ENCODE results near the gene VPS41.

Gene VPS41

GRCh38 chr7:38728145-38728544 is 180.8 kb downstream of the VPS41 start:
- no peak for DNase-seq (ENCODE audit: low spot score)

- no peak for DNase-seq (ENCODE audit: low spot score)
Observed at GRCh38 chr7:38727184-38727940, 181.6 kb downstream of the VPS41 start.

- no peak for DNase-seq (ENCODE audit: low spot score)
Observed at GRCh38 chr7:38723327-38723726, 185.7 kb downstream of the VPS41 start.

GRCh38 chr7:38716397-38716796 is 192.6 kb downstream of the VPS41 start:
- no peak for DNase-seq (ENCODE audit: low spot score)

GRCh38 chr7:38709123-38709522 is 199.9 kb downstream of the VPS41 start:
- no peak for DNase-seq (ENCODE audit: low spot score)

GRCh38 chr7:38704751-38705150 is 204.2 kb downstream of the VPS41 start:
- no peak for DNase-seq (ENCODE audit: low spot score)

GRCh38 chr7:38704041-38704547 is 204.9 kb downstream of the VPS41 start:
- no peak for DNase-seq (ENCODE audit: low spot score)

GRCh38 chr7:38703093-38703492 is 205.9 kb downstream of the VPS41 start:
- no peak for DNase-seq (ENCODE audit: low spot score)

- DNase-seq (ENCODE audit: low spot score): no peak
Observed at GRCh38 chr7:38702002-38702535, 206.9 kb downstream of the VPS41 start.

GRCh38 chr7:38700116-38700515 is 208.9 kb downstream of the VPS41 start:
- DNase-seq (ENCODE audit: low spot score): no peak

- no peak for DNase-seq (ENCODE audit: low spot score)
Observed at GRCh38 chr7:38699471-38699870, 209.5 kb downstream of the VPS41 start.

- no peak for DNase-seq (ENCODE audit: low spot score)
Observed at GRCh38 chr7:38694326-38694725, 214.7 kb downstream of the VPS41 start.

GRCh38 chr7:38686888-38687287 is 222.1 kb downstream of the VPS41 start:
- no peak for DNase-seq (ENCODE audit: low spot score)

- DNase-seq (ENCODE audit: low spot score): no peak
Observed at GRCh38 chr7:38685851-38686250, 223.1 kb downstream of the VPS41 start.

- DNase-seq (ENCODE audit: low spot score): no peak
Observed at GRCh38 chr7:38682606-38683005, 226.4 kb downstream of the VPS41 start.

- DNase-seq (ENCODE audit: low spot score): no peak
Observed at GRCh38 chr7:38681882-38682281, 227.1 kb downstream of the VPS41 start.

GRCh38 chr7:38679419-38679818 is 229.6 kb downstream of the VPS41 start:
- no peak for DNase-seq (ENCODE audit: low spot score)

GRCh38 chr7:38678698-38679054 is 230.3 kb downstream of the VPS41 start:
- no peak for DNase-seq (ENCODE audit: low spot score)

GRCh38 chr7:38677981-38678697 is 230.9 kb downstream of the VPS41 start:
- DNase-seq (ENCODE audit: low spot score): no peak

GRCh38 chr7:38675494-38676106 is 233.4 kb downstream of the VPS41 start:
- DNase-seq (ENCODE audit: low spot score): no peak

- no peak for DNase-seq (ENCODE audit: low spot score)
Observed at GRCh38 chr7:38674513-38674912, 234.5 kb downstream of the VPS41 start.

- DNase-seq (ENCODE audit: low spot score): no peak
Observed at GRCh38 chr7:38673795-38674194, 235.2 kb downstream of the VPS41 start.
